HG03039 (cell line): ENCODE data around the gene SLC27A5.

Source experiments
- ATAC-seq: cut with Tn5 transposase; IDR thresholded peaks from one replicate; pipeline ENCODE4 v1.9.1; 2021; ENCODE audit warnings: mild to moderate bottlenecking, moderate library complexity; ENCODE audit not compliant: unreplicated experiment

Gene SLC27A5

GRCh38 chr19:58511353-58512208 lies at the start of gene SLC27A5:
SLC27A5 (minus strand) TSS chr19:58511992; CDS start chr19:58511955, 37 bp downstream.
- no peak for ATAC-seq

GRCh38 chr19:58560921-58561320 lies 49.1 kb upstream of the SLC27A5 start:
- no peak for ATAC-seq

GRCh38 chr19:58560007-58560887 lies 48.5 kb upstream of the SLC27A5 start:
- ATAC-seq: no peak

- ATAC-seq: no peak
Observed at GRCh38 chr19:58559275-58560006, 47.6 kb upstream of the SLC27A5 start.

- ATAC-seq: peak; percentile 46
Observed at GRCh38 chr19:58558623-58559274, 47.0 kb upstream of the SLC27A5 start.

GRCh38 chr19:58558066-58558622 lies 46.4 kb upstream of the SLC27A5 start, which contains the start of gene UBE2M:
UBE2M (minus strand) TSS chr19:58558611; CDS start chr19:58558381, 230 bp downstream.
- peak; percentile 0 for ATAC-seq

GRCh38 chr19:58557221-58558065 lies 45.7 kb upstream of the SLC27A5 start:
- no peak for ATAC-seq

- ATAC-seq: no peak
Observed at GRCh38 chr19:58556622-58557220, 44.9 kb upstream of the SLC27A5 start.

- ATAC-seq: no peak
Observed at GRCh38 chr19:58555920-58556621, 44.3 kb upstream of the SLC27A5 start.

- ATAC-seq: no peak
Observed at GRCh38 chr19:58555369-58555885, 43.6 kb upstream of the SLC27A5 start.

GRCh38 chr19:58554494-58555368 lies 42.9 kb upstream of the SLC27A5 start, which contains the start of gene CHMP2A:
CHMP2A (minus strand) TSS chr19:58555105; CDS start chr19:58554212, 893 bp downstream.
- peak; percentile 32 for ATAC-seq

GRCh38 chr19:58553799-58554493 lies 42.2 kb upstream of the SLC27A5 start:
- no peak for ATAC-seq

- no peak for ATAC-seq
Observed at GRCh38 chr19:58552655-58553054, 40.9 kb upstream of the SLC27A5 start.

- ATAC-seq: no peak
Observed at GRCh38 chr19:58551577-58552471, 40.0 kb upstream of the SLC27A5 start.

- ATAC-seq: no peak
Observed at GRCh38 chr19:58551123-58551497, 39.3 kb upstream of the SLC27A5 start.
